Astrocyte of the cerebellum (primary cell): ENCODE results near the gene PLA2G4F.

ENCODE experiments used
- DNase-seq: peaks from one replicate; pipeline ENCODE4 v3.0.0-alpha.2; 2011; ENCODE audit warnings: low read depth
- H3K4me3 ChIP-seq: 2 replicates; pipeline ENCODE4 v1.5.1; 2011; ENCODE audit warnings: mild to moderate bottlenecking, low read depth, low read length, moderate library complexity
- in situ Hi-C: cut with HindIII; loops from 2 replicates; pipeline ENCODE4 v1.10.0; 2017; ENCODE audit warnings: low sequenced_read_pairs
- TF ChIP-seq, protein P1 (sequence below): IDR thresholded peaks from 2 replicates; pipeline ENCODE4 v1.5.1; 2012; ENCODE audit warnings: low read length, low read depth, moderate library complexity, mild to moderate bottlenecking; ENCODE audit errors: missing control alignments

Gene PLA2G4F

DNA sequence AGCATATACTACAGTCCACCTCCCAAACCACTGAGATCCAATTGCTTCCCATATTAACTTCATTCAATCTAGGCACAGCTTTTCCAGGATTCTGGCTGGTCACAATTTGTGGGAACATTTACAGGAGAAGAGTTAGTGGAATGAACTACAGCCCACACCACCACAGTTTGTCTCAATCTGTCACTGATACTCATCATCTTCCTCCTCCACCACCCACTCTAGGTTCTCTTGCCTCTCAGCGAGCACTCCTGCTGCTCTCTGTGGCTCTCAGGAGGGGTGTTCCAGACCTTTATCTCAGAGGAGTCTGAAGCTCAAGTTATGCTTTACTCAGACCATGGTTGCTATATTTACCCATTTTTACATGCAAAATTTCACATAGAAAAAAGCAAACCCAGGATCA is 36.2 kb downstream of the PLA2G4F start:
- H3K4me3 ChIP-seq, result no peak overlapping the region
- TF ChIP-seq, protein P1, sequence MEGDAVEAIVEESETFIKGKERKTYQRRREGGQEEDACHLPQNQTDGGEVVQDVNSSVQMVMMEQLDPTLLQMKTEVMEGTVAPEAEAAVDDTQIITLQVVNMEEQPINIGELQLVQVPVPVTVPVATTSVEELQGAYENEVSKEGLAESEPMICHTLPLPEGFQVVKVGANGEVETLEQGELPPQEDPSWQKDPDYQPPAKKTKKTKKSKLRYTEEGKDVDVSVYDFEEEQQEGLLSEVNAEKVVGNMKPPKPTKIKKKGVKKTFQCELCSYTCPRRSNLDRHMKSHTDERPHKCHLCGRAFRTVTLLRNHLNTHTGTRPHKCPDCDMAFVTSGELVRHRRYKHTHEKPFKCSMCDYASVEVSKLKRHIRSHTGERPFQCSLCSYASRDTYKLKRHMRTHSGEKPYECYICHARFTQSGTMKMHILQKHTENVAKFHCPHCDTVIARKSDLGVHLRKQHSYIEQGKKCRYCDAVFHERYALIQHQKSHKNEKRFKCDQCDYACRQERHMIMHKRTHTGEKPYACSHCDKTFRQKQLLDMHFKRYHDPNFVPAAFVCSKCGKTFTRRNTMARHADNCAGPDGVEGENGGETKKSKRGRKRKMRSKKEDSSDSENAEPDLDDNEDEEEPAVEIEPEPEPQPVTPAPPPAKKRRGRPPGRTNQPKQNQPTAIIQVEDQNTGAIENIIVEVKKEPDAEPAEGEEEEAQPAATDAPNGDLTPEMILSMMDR, result no peak
- in situ Hi-C loops, result no loop called here
- DNase-seq, result no peak

DNA sequence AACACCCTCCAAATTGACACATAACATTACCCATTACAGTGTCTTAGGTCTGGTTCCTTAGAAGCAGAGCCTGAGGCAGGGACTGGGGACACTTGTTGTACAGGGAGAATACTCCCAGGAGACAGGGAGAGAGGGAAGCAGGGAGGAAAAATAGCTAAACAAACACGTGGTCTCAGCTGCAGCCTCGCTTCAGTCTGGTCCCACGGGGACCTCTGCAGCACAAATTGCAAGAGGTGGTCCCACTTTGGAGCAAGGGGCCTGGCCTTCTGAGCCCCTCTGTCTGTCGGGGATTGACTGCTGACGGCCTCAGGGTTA is 37.0 kb downstream of the PLA2G4F start:
- DNase-seq, result no peak
- H3K4me3 ChIP-seq, result no peak overlapping the region
- in situ Hi-C loops, result no loop called here
- TF ChIP-seq, protein P1, result no peak

DNA sequence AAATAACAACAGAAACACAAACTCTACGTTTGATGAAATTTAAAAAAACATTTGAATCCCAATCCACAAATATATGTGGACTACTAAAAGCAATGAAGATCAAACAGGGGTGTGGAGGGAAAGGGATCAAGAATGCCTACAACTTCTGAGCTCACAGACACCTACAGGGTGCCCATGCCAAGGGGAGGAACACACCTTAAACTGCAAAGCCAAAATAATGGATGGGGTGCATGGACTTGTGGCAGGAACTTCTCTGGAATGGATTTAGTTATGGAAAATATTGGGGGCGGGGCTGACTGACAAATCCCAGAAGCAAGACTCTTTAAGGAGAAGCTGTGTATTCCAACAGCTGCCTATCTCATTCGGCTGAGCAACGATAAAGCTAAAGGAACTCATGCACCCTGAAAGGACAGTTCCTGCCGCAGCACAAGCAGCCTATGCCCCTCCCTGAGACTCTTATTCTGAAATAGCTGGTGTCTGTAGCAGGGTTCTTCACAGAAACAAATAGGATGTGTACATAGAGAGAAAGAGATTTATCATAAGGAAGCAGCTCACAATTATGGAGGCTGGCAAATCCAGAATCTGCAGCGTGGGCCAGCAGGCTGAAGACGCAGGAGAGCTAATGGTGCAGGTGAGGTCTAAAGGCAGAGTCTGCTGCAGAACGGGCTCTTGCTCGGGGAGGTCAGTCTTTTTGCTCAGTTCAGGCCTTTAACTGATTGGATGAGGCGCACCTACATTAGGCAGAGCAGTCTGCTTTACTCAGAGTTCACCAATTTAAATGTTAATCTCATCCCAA is 37.6 kb downstream of the PLA2G4F start:
- H3K4me3 ChIP-seq, result no peak overlapping the region
- in situ Hi-C loops, result no loop called here
- TF ChIP-seq, protein P1, result no peak
- DNase-seq, result no peak

DNA sequence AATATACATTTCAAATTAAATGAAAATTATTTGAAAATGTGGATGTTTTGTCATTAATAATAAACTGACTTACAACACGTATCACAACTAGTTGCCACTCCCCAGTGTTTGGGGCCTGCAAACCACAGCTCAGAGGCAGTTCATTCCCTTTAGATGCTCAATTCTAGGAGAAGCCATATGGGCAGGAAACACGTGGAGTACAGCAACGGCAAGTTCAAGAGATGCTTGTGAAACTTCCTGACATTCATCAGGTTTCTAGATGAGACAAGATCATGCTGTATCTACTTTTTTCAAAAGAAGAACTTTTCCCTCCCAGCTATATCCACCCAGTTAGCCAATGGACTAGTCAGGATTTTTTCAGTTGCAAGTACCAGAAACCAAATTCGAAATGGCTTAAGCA is 44.5 kb downstream of the PLA2G4F start:
- TF ChIP-seq, protein P1, result no peak
- no peak overlapping the region for H3K4me3 ChIP-seq
- in situ Hi-C loops, result no loop called here
- no peak for DNase-seq

DNA sequence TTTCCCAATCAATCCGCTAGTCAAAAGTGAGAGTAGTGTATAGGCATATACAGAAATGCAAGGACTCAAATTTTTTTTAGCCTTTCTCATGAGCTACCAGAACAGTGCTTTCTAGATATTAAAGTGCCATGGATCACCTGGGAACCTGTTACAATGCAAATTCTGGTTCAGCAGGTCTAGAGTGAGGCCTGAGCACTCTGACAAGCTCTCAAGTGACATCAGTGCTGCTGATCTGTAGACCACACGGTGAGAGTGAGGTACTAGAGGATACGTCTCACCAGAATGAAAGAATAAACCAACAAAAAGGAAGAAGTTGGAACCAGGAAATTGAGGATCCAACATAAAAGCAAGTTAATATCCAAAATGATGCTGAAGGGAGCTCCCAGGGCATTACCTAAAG is 46.1 kb downstream of the PLA2G4F start:
- in situ Hi-C loops, result no loop called here
- TF ChIP-seq, protein P1, result no peak
- no peak for DNase-seq
- no peak overlapping the region for H3K4me3 ChIP-seq

DNA sequence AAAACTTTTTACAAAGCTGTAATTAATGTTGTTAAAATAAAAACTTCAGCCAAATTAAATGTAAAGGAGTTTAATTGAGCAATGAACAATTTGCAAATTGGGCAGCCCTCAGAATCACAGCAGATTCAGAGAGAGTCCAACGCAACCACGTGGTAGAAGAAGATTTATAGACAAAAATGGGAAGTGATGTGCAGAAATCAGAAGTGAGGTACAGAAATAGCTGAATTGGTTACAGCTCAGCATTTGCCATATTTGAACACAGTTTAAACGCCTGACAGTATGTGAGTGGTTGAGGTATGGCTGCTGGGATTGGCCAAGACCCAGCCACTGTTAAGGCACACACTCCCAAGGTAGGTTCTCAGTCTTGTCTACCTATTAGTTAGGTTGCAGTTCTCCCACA is 47.6 kb downstream of the PLA2G4F start:
- DNase-seq, result no peak
- H3K4me3 ChIP-seq, result no peak overlapping the region
- TF ChIP-seq, protein P1, result no peak
- in situ Hi-C loops, result no loop called here
